ENCODE results near the gene TSPEAR. TPM values are rescaled to one million over a fixed set of nuclear protein-coding genes. Genes with fewer than 3 reads are reported as not detected.

TSPEAR gene
- polyA plus RNA-seq, 4 donors = 0.09 to 0.53 (median 0.27) TPM; not detected in 1

GRCh38 chr21:44736291-44737004 is 25.1 kb upstream of the TSPEAR start:
- no peak for FAIRE-seq
- Histone ChIP-seq H3K27me3 (ENCODE audit: control insufficient read depth in 3 of 3, insufficient read depth in 3 of 3, low read length in 3 of 3) (peaks cover 0 to 2% (median 0%) of the 10 kb centered on the region in 3 donors), H3K9me3 (ENCODE audit: control insufficient read depth in 2 of 2, insufficient read depth in 1 of 2, low read depth in 1 of 2, low read length in 1 of 2) (peaks cover 0 to 49% of the 10 kb centered on the region in 2 donors), H3K4me3 (ENCODE audit: low read depth in 1 of 3, low read length in 3 of 3) (no peak overlapping the region), H3K36me3 (ENCODE audit: control insufficient read depth in 3 of 3, insufficient read depth in 2 of 3, low read depth in 1 of 3, low read length in 3 of 3) (no peaks in the 10 kb centered on the region), H3K4me1 (ENCODE audit: control insufficient read depth in 3 of 3, insufficient read depth in 2 of 3, low read depth in 1 of 3, low read length in 2 of 3) (no peaks in the 10 kb centered on the region), H3K27ac (ENCODE audit: low read depth in 1 of 3, low read length in 2 of 3) (no peak overlapping the region)
- 45 to 82% (median 58%) methylated on average over 8 of the region's 8 CpGs for WGBS, 3 donors
- DNase-seq = peak in 1 of 2 donors; percentile 73

- H3K36me3 ChIP-seq (ENCODE audit: control insufficient read depth in 3 of 3, insufficient read depth in 2 of 3, low read depth in 1 of 3, low read length in 3 of 3) = no peaks in the 10 kb centered on the region
- H3K4me3 ChIP-seq (ENCODE audit: low read depth in 1 of 3, low read length in 3 of 3) = no peak overlapping the region
- no peaks in the 10 kb centered on the region for H3K4me1 ChIP-seq (ENCODE audit: control insufficient read depth in 3 of 3, insufficient read depth in 2 of 3, low read depth in 1 of 3, low read length in 2 of 3)
- FAIRE-seq (no peak), DNase-seq (no peak)
- 81 to 85% (median 84%) methylated on average over 6 of the region's 6 CpGs for WGBS, 3 donors
- peaks cover 0 to 48% of the 10 kb centered on the region in 2 donors for H3K9me3 ChIP-seq (ENCODE audit: control insufficient read depth in 2 of 2, insufficient read depth in 1 of 2, low read depth in 1 of 2, low read length in 1 of 2)
- H3K27ac ChIP-seq (ENCODE audit: low read depth in 1 of 3, low read length in 2 of 3) = no peak overlapping the region
- peaks cover 0 to 3% (median 0%) of the 10 kb centered on the region in 3 donors for H3K27me3 ChIP-seq (ENCODE audit: control insufficient read depth in 3 of 3, insufficient read depth in 3 of 3, low read length in 3 of 3)
These were observed 24.4 kb upstream of the TSPEAR start for GRCh38 chr21:44735821-44736220.

GRCh38 chr21:44734841-44735240 is 23.5 kb upstream of the TSPEAR start:
- Histone ChIP-seq H3K4me1 (ENCODE audit: control insufficient read depth in 3 of 3, insufficient read depth in 2 of 3, low read depth in 1 of 3, low read length in 2 of 3) (no peaks in the 10 kb centered on the region), H3K27me3 (ENCODE audit: control insufficient read depth in 3 of 3, insufficient read depth in 3 of 3, low read length in 3 of 3) (peaks cover 0 to 5% (median 0%) of the 10 kb centered on the region in 3 donors), H3K4me3 (ENCODE audit: low read depth in 1 of 3, low read length in 3 of 3) (no peak overlapping the region), H3K27ac (ENCODE audit: low read depth in 1 of 3, low read length in 2 of 3) (no peak overlapping the region), H3K36me3 (ENCODE audit: control insufficient read depth in 3 of 3, insufficient read depth in 2 of 3, low read depth in 1 of 3, low read length in 3 of 3) (no peaks in the 10 kb centered on the region), H3K9me3 (ENCODE audit: control insufficient read depth in 2 of 2, insufficient read depth in 1 of 2, low read depth in 1 of 2, low read length in 1 of 2) (peaks cover 0 to 43% of the 10 kb centered on the region in 2 donors)
- WGBS, 3 donors = 80 to 91% (median 85%) methylated on average over 14 to 17 of the region's 17 CpGs
- no peak for DNase-seq
- FAIRE-seq = no peak

GRCh38 chr21:44734026-44734745 is 22.8 kb upstream of the TSPEAR start:
- H3K27me3 ChIP-seq (ENCODE audit: control insufficient read depth in 3 of 3, insufficient read depth in 3 of 3, low read length in 3 of 3) = peaks cover 0 to 5% (median 0%) of the 10 kb centered on the region in 3 donors
- H3K9me3 ChIP-seq (ENCODE audit: control insufficient read depth in 2 of 2, insufficient read depth in 1 of 2, low read depth in 1 of 2, low read length in 1 of 2) = peaks cover 0 to 38% of the 10 kb centered on the region in 2 donors
- DNase-seq = no peak
- H3K36me3 ChIP-seq (ENCODE audit: control insufficient read depth in 3 of 3, insufficient read depth in 2 of 3, low read depth in 1 of 3, low read length in 3 of 3) = no peaks in the 10 kb centered on the region
- H3K4me3 ChIP-seq (ENCODE audit: low read depth in 1 of 3, low read length in 3 of 3) = no peak overlapping the region
- 71 to 81% (median 73%) methylated on average over 21 of the region's 21 CpGs for WGBS, 3 donors
- FAIRE-seq = no peak
- H3K4me1 ChIP-seq (ENCODE audit: control insufficient read depth in 3 of 3, insufficient read depth in 2 of 3, low read depth in 1 of 3, low read length in 2 of 3) = no peaks in the 10 kb centered on the region
- no peak overlapping the region for H3K27ac ChIP-seq (ENCODE audit: low read depth in 1 of 3, low read length in 2 of 3)

GRCh38 chr21:44732956-44733355 is 21.6 kb upstream of the TSPEAR start:
- WGBS, 3 donors = 70 to 83% (median 79%) methylated on average over 11 of the region's 11 CpGs
- DNase-seq (no peak), FAIRE-seq (no peak)
- Histone ChIP-seq H3K27ac (ENCODE audit: low read depth in 1 of 3, low read length in 2 of 3) (no peak overlapping the region), H3K27me3 (ENCODE audit: control insufficient read depth in 3 of 3, insufficient read depth in 3 of 3, low read length in 3 of 3) (peaks cover 0 to 5% (median 0%) of the 10 kb centered on the region in 3 donors), H3K36me3 (ENCODE audit: control insufficient read depth in 3 of 3, insufficient read depth in 2 of 3, low read depth in 1 of 3, low read length in 3 of 3) (no peaks in the 10 kb centered on the region), H3K4me1 (ENCODE audit: control insufficient read depth in 3 of 3, insufficient read depth in 2 of 3, low read depth in 1 of 3, low read length in 2 of 3) (no peaks in the 10 kb centered on the region), H3K4me3 (ENCODE audit: low read depth in 1 of 3, low read length in 3 of 3) (no peak overlapping the region), H3K9me3 (ENCODE audit: control insufficient read depth in 2 of 2, insufficient read depth in 1 of 2, low read depth in 1 of 2, low read length in 1 of 2) (peaks cover 0 to 30% of the 10 kb centered on the region in 2 donors)

- Histone ChIP-seq H3K4me1 (ENCODE audit: control insufficient read depth in 3 of 3, insufficient read depth in 2 of 3, low read depth in 1 of 3, low read length in 2 of 3) (no peaks in the 10 kb centered on the region), H3K27me3 (ENCODE audit: control insufficient read depth in 3 of 3, insufficient read depth in 3 of 3, low read length in 3 of 3) (peaks cover 0 to 6% (median 0%) of the 10 kb centered on the region in 3 donors), H3K4me3 (ENCODE audit: low read depth in 1 of 3, low read length in 3 of 3) (no peak overlapping the region), H3K27ac (ENCODE audit: low read depth in 1 of 3, low read length in 2 of 3) (no peak overlapping the region), H3K9me3 (ENCODE audit: control insufficient read depth in 2 of 2, insufficient read depth in 1 of 2, low read depth in 1 of 2, low read length in 1 of 2) (peaks cover 0 to 24% of the 10 kb centered on the region in 2 donors), H3K36me3 (ENCODE audit: control insufficient read depth in 3 of 3, insufficient read depth in 2 of 3, low read depth in 1 of 3, low read length in 3 of 3) (no peaks in the 10 kb centered on the region)
- DNase-seq (no peak), FAIRE-seq (no peak)
- 90 to 94% (median 93%) methylated on average over 10 of the region's 10 CpGs for WGBS, 3 donors
These were observed 20.9 kb upstream of the TSPEAR start for GRCh38 chr21:44732263-44732662.

- H3K27me3 ChIP-seq (ENCODE audit: control insufficient read depth in 3 of 3, insufficient read depth in 3 of 3, low read length in 3 of 3) = peaks cover 0 to 6% (median 5%) of the 10 kb centered on the region in 3 donors
- DNase-seq = no peak
- 57 to 68% (median 63%) methylated on average over 9 of the region's 9 CpGs for WGBS, 3 donors
These were observed 19.7 kb upstream of the TSPEAR start for GRCh38 chr21:44730951-44731579.

GRCh38 chr21:44730028-44730395 is 18.6 kb upstream of the TSPEAR start:
- H3K4me3 ChIP-seq (ENCODE audit: low read depth in 1 of 3, low read length in 3 of 3) = no peak overlapping the region
- H3K27ac ChIP-seq (ENCODE audit: low read depth in 1 of 3, low read length in 2 of 3) = no peak overlapping the region
- peaks cover 1 to 6% (median 6%) of the 10 kb centered on the region in 3 donors for H3K27me3 ChIP-seq (ENCODE audit: control insufficient read depth in 3 of 3, insufficient read depth in 3 of 3, low read length in 3 of 3)
- no peak for DNase-seq
- FAIRE-seq = no peak
- no peaks in the 10 kb centered on the region for H3K4me1 ChIP-seq (ENCODE audit: control insufficient read depth in 3 of 3, insufficient read depth in 2 of 3, low read depth in 1 of 3, low read length in 2 of 3)
- 81 to 91% (median 88%) methylated on average over 7 of the region's 7 CpGs for WGBS, 3 donors
- no peaks in the 10 kb centered on the region for H3K36me3 ChIP-seq (ENCODE audit: control insufficient read depth in 3 of 3, insufficient read depth in 2 of 3, low read depth in 1 of 3, low read length in 3 of 3)
- peaks cover 0 to 4% of the 10 kb centered on the region in 2 donors for H3K9me3 ChIP-seq (ENCODE audit: control insufficient read depth in 2 of 2, insufficient read depth in 1 of 2, low read depth in 1 of 2, low read length in 1 of 2)

More at GRCh38 chr21:44730951-44731579, 19.7 kb upstream of the TSPEAR start:
- no peak for FAIRE-seq
- Histone ChIP-seq H3K4me3 (ENCODE audit: low read depth in 1 of 3, low read length in 3 of 3) (no peak overlapping the region), H3K9me3 (ENCODE audit: control insufficient read depth in 2 of 2, insufficient read depth in 1 of 2, low read depth in 1 of 2, low read length in 1 of 2) (peaks cover 0 to 12% of the 10 kb centered on the region in 2 donors), H3K27ac (ENCODE audit: low read depth in 1 of 3, low read length in 2 of 3) (no peak overlapping the region), H3K4me1 (ENCODE audit: control insufficient read depth in 3 of 3, insufficient read depth in 2 of 3, low read depth in 1 of 3, low read length in 2 of 3) (no peaks in the 10 kb centered on the region), H3K36me3 (ENCODE audit: control insufficient read depth in 3 of 3, insufficient read depth in 2 of 3, low read depth in 1 of 3, low read length in 3 of 3) (no peaks in the 10 kb centered on the region)
